Endodermal cell (in vitro differentiated cells): Measurements from ENCODE around the gene ENTPD1. TPM values are rescaled to one million over a fixed set of nuclear protein-coding genes. Genes with fewer than 3 reads are reported as not detected.

ENCODE experiments used
- DNase-seq: peaks from one replicate; pipeline ENCODE4 v3.0.0-alpha.2; 2017
- H3K27ac ChIP-seq: 2 replicates; pipeline ENCODE4 v1.5.1; 2013; ENCODE audit warnings: mild to moderate bottlenecking, low read depth, low read length, moderate library complexity
- H3K27me3 ChIP-seq: 2 replicates; pipeline ENCODE4 v1.6.1; 2013; ENCODE audit warnings: mild to moderate bottlenecking, low read length, moderate library complexity; ENCODE audit not compliant: insufficient read depth, control insufficient read depth, poor library complexity, severe bottlenecking
- H3K36me3 ChIP-seq: 2 replicates; pipeline ENCODE4 v1.7.0; 2013; ENCODE audit warnings: mild to moderate bottlenecking, low read length, moderate library complexity; ENCODE audit not compliant: control insufficient read depth, insufficient read depth
- H3K4me1 ChIP-seq: one replicate; pipeline ENCODE4 v1.7.0; 2013; ENCODE audit warnings: low read length; ENCODE audit not compliant: control insufficient read depth, insufficient read depth
- H3K4me3 ChIP-seq: 2 replicates; pipeline ENCODE4 v1.5.1; 2013; ENCODE audit warnings: mild to moderate bottlenecking, low read length, moderate library complexity
- H3K9ac ChIP-seq: 2 replicates; pipeline ENCODE4 v1.6.1; 2013; ENCODE audit warnings: mild to moderate bottlenecking, low read length, moderate library complexity; ENCODE audit not compliant: poor library complexity, severe bottlenecking; ENCODE audit errors: extremely low read depth
- H3K9me3 ChIP-seq: 2 replicates; pipeline ENCODE4 v1.6.1; 2013; ENCODE audit warnings: mild to moderate bottlenecking, low read length, moderate library complexity; ENCODE audit not compliant: control insufficient read depth
- H3K27ac Mint-ChIP-seq: 2 replicates; pipeline ENCODE4 v1.8.0; 2020; ENCODE audit warnings: mixed read lengths
- H3K27me3 Mint-ChIP-seq: 2 replicates; pipeline ENCODE4 v1.8.0; 2021; ENCODE audit warnings: mild to moderate bottlenecking, mixed read lengths; ENCODE audit not compliant: insufficient read depth
- H3K36me3 Mint-ChIP-seq: 2 replicates; pipeline ENCODE4 v1.8.0; 2020; ENCODE audit warnings: low read depth, mixed read lengths
- H3K4me1 Mint-ChIP-seq: 2 replicates; pipeline ENCODE4 v1.8.0; 2020; ENCODE audit warnings: mixed read lengths
- H3K4me3 Mint-ChIP-seq: 2 replicates; pipeline ENCODE4 v1.8.0; 2020; ENCODE audit warnings: mild to moderate bottlenecking, moderate library complexity, mixed read lengths
- H3K9me3 Mint-ChIP-seq: 2 replicates; pipeline ENCODE4 v1.8.0; 2020; ENCODE audit warnings: mild to moderate bottlenecking, mixed read lengths
- CTCF ChIP-seq: fragments of 200-600 bp; sonication (generic); conservative IDR thresholded peaks from 2 replicates; pipeline ENCODE4 v1.5.0; 2021; ENCODE audit warnings: antibody characterized with exemption, mild to moderate bottlenecking
- WGBS, 2 experiments: methylation state at CpG; one replicate each; pipeline versions ENCODE4 v1.1.5 to v1.1.7; 2013; ENCODE audit warnings: missing lambda C conversion rate in 2 of 2, mixed read lengths in 1 of 2; ENCODE audit not compliant: insufficient coverage in 1 of 2, insufficient read length in 1 of 2; 5-methylcytosine and 5-hydroxymethylcytosine counted together
- total RNA-seq, 2 donors: library from RNA; stranded (reverse); fragmentation: NEBNext Ultra II Directional in 1 of 2; extraction: Animal tissue kit (Norgen Biotek cat#: 25700) in 1 of 2; gene quantifications; 2 replicates in 1 of 2; 3 replicates in 1 of 2; pipeline ENCODE4 v1.2.1, GENCODE V29; 2021

ENTPD1 gene
- total RNA-seq, 2 donors from 2014 or later, result 3.9 TPM

GRCh38 chr10:95848841-95849240 lies 92.9 kb downstream of the ENTPD1 start:
- DNase-seq, result no peak
- H3K27ac Mint-ChIP-seq, result no peak overlapping the region
- no peaks in the 10 kb centered on the region for H3K4me1 Mint-ChIP-seq
- H3K36me3 ChIP-seq, result peaks cover 38% of the 10 kb centered on the region
- H3K36me3 Mint-ChIP-seq, result peaks cover 8% of the 10 kb centered on the region
- H3K9me3 ChIP-seq, result no peaks in the 10 kb centered on the region
- WGBS, 2 experiments, result 93% methylated on average over 2 of the region's 2 CpGs; no CpG with 5 or more reads in 1 of the 2 experiments
- no peak overlapping the region for H3K9ac ChIP-seq
- H3K4me3 ChIP-seq, result no peak overlapping the region
- TF ChIP-seq CTCF, result no peak
- no peak overlapping the region for H3K4me3 Mint-ChIP-seq
- H3K27me3 Mint-ChIP-seq, result peaks cover 27% of the 10 kb centered on the region
- H3K27me3 ChIP-seq, result peaks cover 10% of the 10 kb centered on the region
- no peak overlapping the region for H3K27ac ChIP-seq
- H3K4me1 ChIP-seq, result no peaks in the 10 kb centered on the region
- no peaks in the 10 kb centered on the region for H3K9me3 Mint-ChIP-seq

DNA sequence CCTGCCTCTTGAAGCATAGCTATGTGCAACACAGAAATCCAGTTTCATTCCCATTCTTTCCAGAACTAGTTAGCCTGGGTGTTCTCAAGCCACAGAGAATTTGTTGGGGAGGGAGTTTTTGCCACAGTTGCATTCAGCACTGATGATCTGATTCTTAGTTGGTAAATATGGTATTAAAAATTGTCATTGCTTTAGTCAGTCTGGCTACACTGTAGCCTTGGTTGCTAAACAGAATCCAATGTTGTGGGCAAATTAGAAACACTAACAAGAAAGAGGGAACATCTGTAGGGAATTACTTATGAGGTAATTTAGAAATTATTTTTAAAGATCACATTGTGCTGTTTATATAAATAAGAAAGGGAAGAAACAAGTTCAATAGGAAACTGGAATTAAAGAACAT lies 94.8 kb downstream of the ENTPD1 start:
- Mint-ChIP-seq H3K4me3 (no peak overlapping the region), H3K27ac (no peak overlapping the region), H3K9me3 (peaks cover 2% of the 10 kb centered on the region), H3K36me3 (peaks cover 9% of the 10 kb centered on the region), H3K4me1 (no peaks in the 10 kb centered on the region), H3K27me3 (peaks cover 13% of the 10 kb centered on the region)
- Histone ChIP-seq H3K9ac (no peak overlapping the region), H3K9me3 (no peaks in the 10 kb centered on the region), H3K4me1 (no peaks in the 10 kb centered on the region), H3K4me3 (no peak overlapping the region), H3K27ac (no peak overlapping the region), H3K36me3 (peaks cover 19% of the 10 kb centered on the region), H3K27me3 (no peaks in the 10 kb centered on the region)
- no peak for TF ChIP-seq CTCF
- DNase-seq, result no peak

- H3K9me3 ChIP-seq, result peaks cover 4% of the 10 kb centered on the region
- WGBS, 2 experiments, result 77 to 95% methylated on average over 2 to 3 of the region's 3 CpGs
- no peaks in the 10 kb centered on the region for H3K4me1 Mint-ChIP-seq
These were observed 104.4 kb downstream of the ENTPD1 start for GRCh38 chr10:95860166-95860940.

More at GRCh38 chr10:95860166-95860940, 104.4 kb downstream of the ENTPD1 start:
- Mint-ChIP-seq H3K27ac (no peak overlapping the region), H3K36me3 (peaks cover 12% of the 10 kb centered on the region), H3K4me3 (no peak overlapping the region), H3K27me3 (no peaks in the 10 kb centered on the region), H3K9me3 (peaks cover 8% of the 10 kb centered on the region)
- TF ChIP-seq CTCF, result no peak
- H3K4me1 ChIP-seq, result no peaks in the 10 kb centered on the region
- H3K4me3 ChIP-seq, result no peak overlapping the region
- H3K9ac ChIP-seq, result no peak overlapping the region
- no peak for DNase-seq
- H3K36me3 ChIP-seq, result peaks cover 14% of the 10 kb centered on the region
- no peaks in the 10 kb centered on the region for H3K27me3 ChIP-seq
- H3K27ac ChIP-seq, result no peak overlapping the region
